Trophoblast cell (in vitro differentiated cells and primary cell): Measurements from ENCODE around the gene OSBPL3.
A peak's percentile ranks its signal among the peaks of the same experiment; 100 is the strongest.

Experiments used
- DNase-seq, 2 donors: peaks; one replicate each; pipeline ENCODE4 v3.0.0-alpha.2; 2016
- H2AFZ ChIP-seq: 2 replicates; pipeline ENCODE4 v1.6.1; 2013; ENCODE audit warnings: low read length, moderate library complexity, mild to moderate bottlenecking; ENCODE audit not compliant: insufficient read depth, poor library complexity
- H2AK5ac ChIP-seq: 2 replicates; pipeline ENCODE4 v1.6.1; 2013; ENCODE audit warnings: mild to moderate bottlenecking, low read length
- H2BK120ac ChIP-seq: 2 replicates; pipeline ENCODE4 v1.6.1; 2013; ENCODE audit warnings: low read length, mild to moderate bottlenecking, moderate library complexity; ENCODE audit not compliant: insufficient read depth, poor library complexity
- H2BK12ac ChIP-seq: 2 replicates; pipeline ENCODE4 v1.6.1; 2013; ENCODE audit warnings: mild to moderate bottlenecking, low read length, moderate library complexity
- H2BK5ac ChIP-seq: 2 replicates; pipeline ENCODE4 v1.6.1; 2013; ENCODE audit warnings: low read length, low read depth, moderate library complexity, mild to moderate bottlenecking; ENCODE audit not compliant: poor library complexity
- H3K14ac ChIP-seq: 2 replicates; pipeline ENCODE4 v1.6.1; 2013; ENCODE audit warnings: mild to moderate bottlenecking, low read length
- H3K18ac ChIP-seq: 2 replicates; pipeline ENCODE4 v1.6.1; 2013; ENCODE audit warnings: mild to moderate bottlenecking, low read length
- H3K23ac ChIP-seq: 2 replicates; pipeline ENCODE4 v1.6.1; 2013; ENCODE audit warnings: low read length
- H3K27ac ChIP-seq: 2 replicates; pipeline ENCODE4 v1.5.1; 2013; ENCODE audit warnings: low read depth, mild to moderate bottlenecking, inconsistent platforms, low read length, moderate library complexity
- H3K27me3 ChIP-seq: 2 replicates; pipeline ENCODE4 v1.6.1; 2013; ENCODE audit warnings: inconsistent platforms, mild to moderate bottlenecking, low read length, moderate library complexity; ENCODE audit not compliant: insufficient read depth
- H3K36me3 ChIP-seq, 2 experiments: 1 replicate in 1 of 2; 2 replicates in 1 of 2; pipeline ENCODE4 v1.6.1; 2013; ENCODE audit warnings: low read length in 2 of 2, mild to moderate bottlenecking in 2 of 2, moderate library complexity in 1 of 2; ENCODE audit not compliant: insufficient read depth in 2 of 2, control insufficient read depth in 1 of 2
- H3K4ac ChIP-seq: 2 replicates; pipeline ENCODE4 v1.6.1; 2013; ENCODE audit warnings: low read depth, mild to moderate bottlenecking, low read length, moderate library complexity
- H3K4me1 ChIP-seq, 2 experiments: 1 replicate in 1 of 2; 2 replicates in 1 of 2; pipeline ENCODE4 v1.6.1; 2013; ENCODE audit warnings: low read length in 2 of 2, mild to moderate bottlenecking in 2 of 2, moderate library complexity in 1 of 2; ENCODE audit not compliant: insufficient read depth in 2 of 2, control insufficient read depth in 1 of 2
- H3K4me2 ChIP-seq: 2 replicates; pipeline ENCODE4 v1.6.1; 2013; ENCODE audit warnings: inconsistent platforms, mild to moderate bottlenecking, low read length, moderate library complexity
- H3K4me3 ChIP-seq: 2 replicates; pipeline ENCODE4 v1.5.1; 2013; ENCODE audit warnings: mild to moderate bottlenecking, low read depth, low read length, inconsistent platforms
- H3K79me1 ChIP-seq: one replicate; pipeline ENCODE4 v1.6.1; 2013; ENCODE audit warnings: low read length
- H3K79me2 ChIP-seq: 2 replicates; pipeline ENCODE4 v1.6.1; 2013; ENCODE audit warnings: low read length, mild to moderate bottlenecking; ENCODE audit not compliant: control insufficient read depth, insufficient read depth, poor library complexity
- H3K9ac ChIP-seq: 2 replicates; pipeline ENCODE4 v1.6.1; 2013; ENCODE audit warnings: mild to moderate bottlenecking, low read length
- H3K9me3 ChIP-seq: 2 replicates; pipeline ENCODE4 v1.6.1; 2013; ENCODE audit warnings: low read depth, mild to moderate bottlenecking, control low read depth, inconsistent platforms, low read length; ENCODE audit not compliant: insufficient read depth
- H4K12ac ChIP-seq: 2 replicates; pipeline ENCODE4 v1.6.1; 2013; ENCODE audit warnings: low read depth, mild to moderate bottlenecking, low read length, moderate library complexity
- H4K8ac ChIP-seq: 2 replicates; pipeline ENCODE4 v1.6.1; 2013; ENCODE audit warnings: low read depth, mild to moderate bottlenecking, low read length, moderate library complexity
- H4K91ac ChIP-seq: one replicate; pipeline ENCODE4 v1.6.1; 2013; ENCODE audit warnings: low read depth, mild to moderate bottlenecking, low read length, moderate library complexity
- WGBS: extraction: QIAGEN DNeasy Blood & Tissue Kit; methylation state at CpG from one replicate; pipeline ENCODE4 v1.1.7; 2013; ENCODE audit warnings: missing lambda C conversion rate; ENCODE audit not compliant: insufficient read length, insufficient coverage; ENCODE audit errors: extremely low coverage; 5-methylcytosine and 5-hydroxymethylcytosine counted together

Gene OSBPL3

DNA sequence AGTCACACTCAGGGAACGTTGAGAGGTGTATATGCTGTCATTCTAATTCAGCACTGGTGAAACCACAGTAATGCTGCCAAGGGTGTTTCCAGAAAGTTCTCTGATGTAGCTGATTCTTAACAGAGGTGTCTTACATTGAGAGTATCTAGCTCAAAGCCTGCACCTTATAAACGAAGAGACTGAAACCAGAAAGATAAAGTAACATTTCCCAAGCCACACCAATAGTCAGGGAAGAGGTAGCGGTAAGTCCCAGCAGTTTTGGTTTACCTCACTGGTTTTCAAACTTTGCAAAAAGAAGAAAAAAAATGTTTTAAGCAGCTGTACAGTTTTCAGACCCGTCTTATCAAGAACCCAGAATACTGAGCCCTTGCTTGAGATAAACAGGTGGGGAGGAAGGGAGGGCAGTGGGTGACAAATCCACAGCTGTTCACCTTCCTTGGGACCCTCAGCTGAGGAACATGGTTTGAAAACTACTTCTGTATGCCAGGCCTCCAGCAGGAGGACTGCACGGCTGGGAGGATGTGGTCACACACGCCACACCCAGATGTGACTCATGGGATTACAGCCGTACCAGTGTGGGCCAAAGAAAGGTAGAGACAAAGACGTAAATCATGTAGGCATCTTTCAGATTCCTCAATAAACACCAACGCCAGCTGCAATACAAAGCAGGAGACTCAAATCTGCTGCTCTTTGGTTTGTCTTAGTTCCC is 158.8 kb downstream of the OSBPL3 start:
- WGBS: no CpG with 5 or more reads among the region's 9 CpGs
- Histone ChIP-seq H4K12ac (no peak overlapping the region), H3K27me3 (no peaks in the 10 kb centered on the region), H2BK120ac (no peak overlapping the region), H3K4me1 (peaks cover 4 to 7% of the 10 kb centered on the region in 2 experiments), H2AFZ (no peak overlapping the region), H3K4me2 (no peak overlapping the region), H3K9me3 (no peaks in the 10 kb centered on the region), H3K79me2 (no peaks in the 10 kb centered on the region), H4K8ac (no peak overlapping the region), H3K27ac (no peak overlapping the region), H2BK12ac (no peak overlapping the region), H2AK5ac (no peak overlapping the region), H3K23ac (no peak overlapping the region), H3K79me1 (no peaks in the 10 kb centered on the region), H3K36me3 (peaks cover 0 to 2% of the 10 kb centered on the region in 2 experiments), H3K4ac (no peak overlapping the region), H2BK5ac (no peak overlapping the region), H3K4me3 (no peak overlapping the region), H3K18ac (no peak overlapping the region), H3K9ac (no peak overlapping the region), H3K14ac (no peak overlapping the region), H4K91ac (no peak overlapping the region)
- DNase-seq: peak; percentile 90 to 91

DNA sequence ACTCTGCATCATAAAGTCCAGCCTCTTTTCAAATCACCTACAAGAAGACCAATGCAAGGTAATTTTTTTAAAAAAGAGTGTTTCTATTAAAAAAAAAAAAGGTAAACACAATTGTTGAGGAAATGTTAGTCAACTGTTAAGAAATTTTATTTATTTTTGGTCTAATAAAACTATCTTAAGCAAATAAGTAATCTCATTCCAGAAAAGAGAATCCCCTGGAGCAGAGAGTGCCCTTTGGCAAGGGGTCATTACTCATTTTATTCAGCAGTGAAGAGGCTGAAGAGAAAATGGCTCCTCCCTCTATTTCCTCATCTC is 159.3 kb downstream of the OSBPL3 start:
- Histone ChIP-seq H2AK5ac (no peak overlapping the region), H3K36me3 (peaks cover 0 to 2% of the 10 kb centered on the region in 2 experiments), H4K91ac (no peak overlapping the region), H2BK12ac (no peak overlapping the region), H3K23ac (no peak overlapping the region), H3K9me3 (no peaks in the 10 kb centered on the region), H3K27me3 (no peaks in the 10 kb centered on the region), H4K12ac (no peak overlapping the region), H2AFZ (no peak overlapping the region), H3K4me3 (no peak overlapping the region), H3K4me1 (peaks cover 0 to 6% of the 10 kb centered on the region in 2 experiments), H3K79me1 (no peaks in the 10 kb centered on the region), H4K8ac (no peak overlapping the region), H2BK120ac (no peak overlapping the region), H3K9ac (no peak overlapping the region), H3K4me2 (no peak overlapping the region), H3K4ac (no peak overlapping the region), H3K79me2 (no peaks in the 10 kb centered on the region), H2BK5ac (no peak overlapping the region), H3K27ac (no peak overlapping the region), H3K14ac (no peak overlapping the region), H3K18ac (no peak overlapping the region)
- no peak for DNase-seq

GRCh38 chr7:24819916-24820689 is 159.9 kb downstream of the OSBPL3 start:
- Histone ChIP-seq H3K9ac (no peak overlapping the region), H3K9me3 (no peaks in the 10 kb centered on the region), H4K91ac (no peak overlapping the region), H3K4me1 (peaks cover 0 to 6% of the 10 kb centered on the region in 2 experiments), H3K4me3 (no peak overlapping the region), H2BK5ac (no peak overlapping the region), H4K8ac (no peak overlapping the region), H3K27me3 (no peaks in the 10 kb centered on the region), H2BK12ac (no peak overlapping the region), H3K4me2 (no peak overlapping the region), H3K18ac (no peak overlapping the region), H4K12ac (no peak overlapping the region), H3K79me1 (no peaks in the 10 kb centered on the region), H2AFZ (no peak overlapping the region), H2BK120ac (no peak overlapping the region), H2AK5ac (no peak overlapping the region), H3K36me3 (peaks cover 0 to 2% of the 10 kb centered on the region in 2 experiments), H3K79me2 (no peaks in the 10 kb centered on the region), H3K4ac (no peak overlapping the region), H3K14ac (no peak overlapping the region), H3K27ac (no peak overlapping the region), H3K23ac (no peak overlapping the region)
- no CpG with 5 or more reads among the region's 11 CpGs for WGBS
- DNase-seq: peak; percentile 85 to 95

DNA sequence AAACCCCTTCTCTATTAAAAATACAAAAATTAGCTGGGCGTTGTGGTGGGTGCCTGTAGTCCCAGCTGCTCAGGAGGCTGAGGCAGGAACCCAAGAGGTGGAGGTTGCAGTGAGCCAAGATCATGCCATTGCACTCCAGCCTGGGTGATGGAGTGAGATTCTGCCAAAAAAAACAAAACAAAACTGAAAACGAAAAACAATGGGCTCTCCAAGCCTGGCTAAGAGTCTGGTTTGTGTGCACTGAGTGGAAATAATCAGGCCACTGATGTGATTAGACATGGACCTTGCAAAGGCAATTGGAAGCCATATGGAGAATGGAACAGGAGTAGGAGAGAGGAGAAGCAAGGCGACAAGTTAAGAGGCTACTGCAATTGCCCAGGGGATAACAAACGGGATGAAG is 162.6 kb downstream of the OSBPL3 start:
- no peak overlapping the region for H2AFZ ChIP-seq
- no peak overlapping the region for H3K9ac ChIP-seq
- no peaks in the 10 kb centered on the region for H3K79me2 ChIP-seq
- no peak overlapping the region for H4K12ac ChIP-seq
- no peak overlapping the region for H2BK12ac ChIP-seq
- H3K36me3 ChIP-seq: peaks cover 0 to 3% of the 10 kb centered on the region in 2 experiments
- DNase-seq: no peak
- no peaks in the 10 kb centered on the region for H3K27me3 ChIP-seq
- no peaks in the 10 kb centered on the region for H3K9me3 ChIP-seq
- no peak overlapping the region for H3K23ac ChIP-seq
- H4K91ac ChIP-seq: no peak overlapping the region
- no peak overlapping the region for H3K4me2 ChIP-seq
- no peak overlapping the region for H2BK120ac ChIP-seq
- no peaks in the 10 kb centered on the region for H3K79me1 ChIP-seq
- no peak overlapping the region for H3K4me3 ChIP-seq
- WGBS: no CpG with 5 or more reads among the region's 4 CpGs
- H3K27ac ChIP-seq: no peak overlapping the region
- H3K14ac ChIP-seq: no peak overlapping the region
- H3K4ac ChIP-seq: no peak overlapping the region
- no peak overlapping the region for H2AK5ac ChIP-seq
- H4K8ac ChIP-seq: no peak overlapping the region
- H3K18ac ChIP-seq: no peak overlapping the region
- peaks cover 0 to 6% of the 10 kb centered on the region in 2 experiments for H3K4me1 ChIP-seq
- H2BK5ac ChIP-seq: no peak overlapping the region
